Kidney (tissue), 14 donors: ENCODE results near the gene RGS3. TPM values are rescaled to one million over a fixed set of nuclear protein-coding genes. Genes with fewer than 3 reads are reported as not detected.

Experiments used
- DNase-seq, 5 donors: peaks; one replicate each; pipeline ENCODE4 v3.0.0-alpha.2; 2013 to 2020
- FAIRE-seq: peaks from 2 replicates; lab custom pipeline; 2012; peaks lifted over from hg19 to GRCh38; lab: Jason Lieb, UNC
- H3K27ac ChIP-seq, 2 donors: one replicate each; pipeline ENCODE4 v1.7.0; 2013; ENCODE audit warnings: low read depth in 2 of 2, low read length in 2 of 2, inconsistent platforms in 1 of 2
- H3K27me3 ChIP-seq: one replicate; pipeline ENCODE4 v1.7.1; 2013; ENCODE audit warnings: low read length, inconsistent platforms; ENCODE audit not compliant: control insufficient read depth, insufficient read depth
- H3K36me3 ChIP-seq, 3 donors: one replicate each; pipeline versions ENCODE4 v1.7.0 to v1.7.1; 2013; ENCODE audit warnings: low read length in 3 of 3, control low read depth in 1 of 3, inconsistent platforms in 1 of 3; ENCODE audit not compliant: insufficient read depth in 3 of 3, control insufficient read depth in 2 of 3
- H3K4me1 ChIP-seq, 3 donors: one replicate each; pipeline versions ENCODE4 v1.7.0 to v1.7.1; 2013; ENCODE audit warnings: low read length in 3 of 3, inconsistent platforms in 1 of 3, low read depth in 1 of 3; ENCODE audit not compliant: control insufficient read depth in 2 of 3, insufficient read depth in 2 of 3
- H3K4me3 ChIP-seq, 3 donors: one replicate each; pipeline versions ENCODE4 v1.7.0 to v1.8.1; 2013; ENCODE audit warnings: low read length in 3 of 3, control low read depth in 1 of 3, inconsistent platforms in 1 of 3
- H3K9ac ChIP-seq, 3 donors: one replicate each; pipeline versions ENCODE4 v1.7.0 to v1.7.1; 2013; ENCODE audit warnings: low read length in 3 of 3, control low read depth in 1 of 3, inconsistent platforms in 1 of 3
- H3K9me3 ChIP-seq, 3 donors: one replicate each; pipeline versions ENCODE4 v1.7.0 to v1.7.1; 2013; ENCODE audit warnings: low read length in 3 of 3, control low read depth in 1 of 3, inconsistent platforms in 1 of 3; ENCODE audit not compliant: control insufficient read depth in 2 of 3, insufficient read depth in 1 of 3
- CTCF ChIP-seq: IDR thresholded peaks from 3 replicates; pipeline ENCODE4 v1.5.1; 2012; ENCODE audit warnings: mild to moderate bottlenecking, moderate library complexity, borderline replicate concordance; ENCODE audit not compliant: insufficient read depth; ENCODE audit errors: extremely low read depth
- intact Hi-C: fragments of 100-400 bp; cut with DNase I; formaldehyde crosslinking; loops from one replicate; pipeline ENCODE4 v1.11.1; 2022
- polyA plus RNA-seq: library from polyadenylated mRNA; stranded (reverse); fragments of 350-450 nt; fragmentation: Illumina TruSeq; extraction: RNeasy Lipid Tissue Mini Kit (QIAGEN cat#74804); gene quantifications from one replicate; pipeline ENCODE4 v1.2.3, GENCODE V29; 2014; ENCODE audit warnings: low read depth, low replicate concordance; ENCODE audit not compliant: insufficient read depth
- total RNA-seq: library from RNA; stranded (reverse); fragmentation: NEBNext Ultra II Directional; extraction: Animal tissue kit (Norgen Biotek cat#: 25700); gene quantifications from one replicate; pipeline ENCODE4 v1.2.1, GENCODE V29; 2021
- donor health status: control.
- donor health status: control.
- donor health status: control.
- donor health status: control.
- donor health status: control.
- donor health status: DM: yes; HTN: yes; CAD: no.
- donor health status: Normal renal cell carcinoma (clear cell type).

The RGS3 gene
- total and polyA plus RNA-seq, 2 donors from 2014 or later = 114 to 137 TPM

GRCh38 chr9:113472199-113472598 is 8.7 kb downstream of the RGS3 start:
- H3K9ac ChIP-seq = no peak overlapping the region
- H3K4me3 ChIP-seq = no peak overlapping the region
- FAIRE-seq (no peak), DNase-seq (no peak)
- H3K27me3 ChIP-seq = no peaks in the 10 kb centered on the region
- TF ChIP-seq CTCF = no peak
- H3K36me3 ChIP-seq = no peaks in the 10 kb centered on the region
- H3K9me3 ChIP-seq = no peaks in the 10 kb centered on the region
- intact Hi-C loops = no loop called here
- H3K4me1 ChIP-seq = peaks cover 0 to 11% (median 7%) of the 10 kb centered on the region in 3 donors
- H3K27ac ChIP-seq = no peak overlapping the region

- intact Hi-C loops = no loop called here
- Histone ChIP-seq H3K9me3 (no peaks in the 10 kb centered on the region), H3K27me3 (no peaks in the 10 kb centered on the region), H3K36me3 (no peaks in the 10 kb centered on the region), H3K4me1 (peaks cover 0 to 6% (median 0%) of the 10 kb centered on the region in 3 donors), H3K27ac (no peak overlapping the region), H3K4me3 (no peak overlapping the region), H3K9ac (no peak overlapping the region)
- TF ChIP-seq CTCF = no peak
- FAIRE-seq (no peak), DNase-seq (no peak)
Observed at GRCh38 chr9:113474360-113475028, 11.0 kb downstream of the RGS3 start.

GRCh38 chr9:113475031-113475430 is 11.5 kb downstream of the RGS3 start:
- Histone ChIP-seq H3K9me3 (no peaks in the 10 kb centered on the region), H3K4me1 (peaks cover 0 to 6% (median 0%) of the 10 kb centered on the region in 3 donors), H3K27me3 (no peaks in the 10 kb centered on the region), H3K9ac (no peak overlapping the region), H3K36me3 (no peaks in the 10 kb centered on the region), H3K27ac (no peak overlapping the region), H3K4me3 (no peak overlapping the region)
- FAIRE-seq = no peak
- no peak for DNase-seq
- intact Hi-C loops = no loop called here
- no peak for TF ChIP-seq CTCF

GRCh38 chr9:113475992-113476391 is 12.5 kb downstream of the RGS3 start:
- Histone ChIP-seq H3K4me3 (no peak overlapping the region), H3K4me1 (peaks cover 0 to 6% (median 0%) of the 10 kb centered on the region in 3 donors), H3K36me3 (no peaks in the 10 kb centered on the region), H3K27ac (no peak overlapping the region), H3K27me3 (no peaks in the 10 kb centered on the region), H3K9me3 (no peaks in the 10 kb centered on the region), H3K9ac (no peak overlapping the region)
- no peak for TF ChIP-seq CTCF
- FAIRE-seq = no peak
- intact Hi-C loops = no loop called here
- DNase-seq = no peak
